Measurements from ENCODE around the gene LGALS3BP.
"Not testable (repeated sequence)": the region's sequence is repeated elsewhere in the genome, so short reads cannot be mapped to it uniquely, and the experiment has no call there.

The LGALS3BP gene

GRCh38 chr17:78979780-78980623, at the start of gene LGALS3BP:
TSS of gene LGALS3BP (minus strand) at chr17:78979923. CDS start at chr17:78977191, 2,732 bp downstream.
- no peak for DNase-seq (ENCODE audit: low read depth in 2 of 3, low spot score in 2 of 3)

- no peak for DNase-seq (ENCODE audit: low read depth in 2 of 3, low spot score in 2 of 3)
These were observed 49.0 kb upstream of the LGALS3BP start for GRCh38 chr17:79028496-79029326.

DNA sequence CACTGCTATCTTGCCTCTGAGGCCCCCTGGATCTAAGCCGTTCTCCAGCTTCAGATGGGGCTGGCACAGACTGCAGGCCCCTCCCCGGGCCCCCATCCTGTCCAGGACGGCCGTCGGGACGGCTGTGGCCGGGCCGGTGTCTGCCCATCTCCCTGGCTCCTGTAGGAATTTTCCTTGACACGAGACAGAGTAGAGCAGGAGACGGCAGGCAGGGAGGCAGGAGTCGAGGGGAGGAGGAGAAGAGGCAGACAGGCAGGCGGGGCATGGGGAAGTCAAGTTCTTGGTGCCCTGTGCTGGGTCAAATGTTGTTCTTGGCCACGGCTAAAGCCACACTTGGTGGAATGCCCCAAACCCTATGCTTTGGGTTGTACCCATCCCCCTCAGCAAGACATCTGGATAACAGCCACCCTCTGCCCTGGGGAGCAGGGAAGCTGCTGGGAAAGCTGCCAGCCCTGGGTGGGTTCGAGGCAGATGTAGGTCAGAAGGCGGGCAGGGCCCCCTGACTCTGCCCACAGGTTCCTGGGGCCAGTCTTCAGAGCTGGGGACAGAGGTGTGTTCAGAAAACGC, 48.3 kb upstream of the LGALS3BP start:
- no peak for DNase-seq (ENCODE audit: low read depth in 2 of 3, low spot score in 2 of 3)

DNA sequence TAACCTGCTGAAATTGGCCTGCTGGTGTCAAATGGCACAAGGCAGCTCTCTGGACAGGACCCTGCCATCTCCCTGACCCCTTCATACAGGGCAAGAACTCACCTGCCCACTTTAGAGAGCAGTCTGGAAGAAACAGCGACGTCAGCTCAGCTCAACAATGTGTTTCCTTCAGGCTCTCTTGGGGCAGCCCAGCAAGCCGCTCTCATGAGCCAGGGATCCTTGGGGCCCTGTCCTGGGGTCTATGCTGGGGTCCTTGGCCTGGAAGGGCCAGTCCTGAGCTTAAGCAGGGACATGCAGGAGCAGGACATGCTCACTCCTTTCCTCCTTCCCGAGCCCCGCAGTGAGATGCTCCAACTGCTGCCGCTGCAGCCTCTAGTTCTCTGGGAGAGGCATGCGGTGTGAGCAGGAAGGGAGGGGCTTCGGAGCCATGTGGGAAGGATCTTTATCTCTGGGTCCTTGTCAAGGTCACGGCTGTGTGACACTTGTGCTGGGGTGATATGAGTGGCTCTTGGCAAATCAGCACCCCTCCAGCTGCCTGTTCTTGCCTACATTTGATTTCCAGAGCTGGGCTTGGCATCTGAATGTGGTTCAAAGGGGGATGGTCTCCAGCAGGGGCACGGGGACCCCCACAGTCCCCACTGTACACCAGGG, 47.7 kb upstream of the LGALS3BP start:
- no peak for DNase-seq (ENCODE audit: low read depth in 2 of 3, low spot score in 2 of 3)

DNA sequence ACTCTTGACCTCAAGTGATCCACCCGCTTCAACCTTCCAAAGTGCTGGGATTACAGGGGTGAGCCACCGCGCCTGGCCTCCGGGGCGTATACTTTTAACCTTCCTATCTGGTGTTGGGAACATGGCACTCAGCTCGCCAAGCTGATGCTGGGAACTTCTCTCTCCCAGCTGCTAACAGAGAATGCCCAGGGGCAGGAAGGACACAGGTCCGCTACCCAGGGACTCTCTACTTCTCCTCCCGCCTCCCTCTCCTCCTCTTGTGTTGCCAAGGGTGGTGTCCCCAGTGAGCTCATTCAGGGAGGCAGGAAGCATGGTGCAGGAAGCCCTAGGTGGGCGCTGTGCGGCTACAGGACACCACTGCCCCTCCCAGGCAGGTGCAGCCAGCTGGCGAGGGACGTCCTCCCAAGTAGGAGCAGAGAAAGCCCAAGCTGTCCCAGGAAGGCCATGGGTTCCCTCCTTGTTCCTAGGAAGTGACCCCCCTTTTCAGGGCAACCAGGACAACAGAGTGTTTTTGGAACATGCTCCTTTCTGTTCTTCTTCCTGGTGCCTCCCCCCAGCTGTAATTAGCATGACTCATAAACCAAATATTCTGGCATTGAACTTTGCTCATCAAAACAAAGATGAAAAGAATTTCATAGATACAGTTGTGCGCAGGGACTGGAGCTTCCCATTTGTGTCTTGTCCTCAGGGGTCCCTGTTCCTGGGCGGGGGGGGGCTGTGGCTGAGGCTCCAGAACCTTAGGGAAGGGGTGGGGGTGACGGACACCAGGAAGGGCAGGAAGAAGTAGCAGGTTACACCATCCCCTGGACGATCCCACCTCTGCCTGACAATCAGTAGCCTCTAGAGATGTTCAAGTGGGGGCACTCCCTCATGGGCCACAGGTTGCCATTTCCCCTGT, 46.9 kb upstream of the LGALS3BP start:
- DNase-seq (ENCODE audit: low read depth in 2 of 3, low spot score in 2 of 3): no peak

- DNase-seq (ENCODE audit: low read depth in 2 of 3, low spot score in 2 of 3): no peak
These were observed 45.4 kb upstream of the LGALS3BP start for GRCh38 chr17:79024901-79025737.

DNA sequence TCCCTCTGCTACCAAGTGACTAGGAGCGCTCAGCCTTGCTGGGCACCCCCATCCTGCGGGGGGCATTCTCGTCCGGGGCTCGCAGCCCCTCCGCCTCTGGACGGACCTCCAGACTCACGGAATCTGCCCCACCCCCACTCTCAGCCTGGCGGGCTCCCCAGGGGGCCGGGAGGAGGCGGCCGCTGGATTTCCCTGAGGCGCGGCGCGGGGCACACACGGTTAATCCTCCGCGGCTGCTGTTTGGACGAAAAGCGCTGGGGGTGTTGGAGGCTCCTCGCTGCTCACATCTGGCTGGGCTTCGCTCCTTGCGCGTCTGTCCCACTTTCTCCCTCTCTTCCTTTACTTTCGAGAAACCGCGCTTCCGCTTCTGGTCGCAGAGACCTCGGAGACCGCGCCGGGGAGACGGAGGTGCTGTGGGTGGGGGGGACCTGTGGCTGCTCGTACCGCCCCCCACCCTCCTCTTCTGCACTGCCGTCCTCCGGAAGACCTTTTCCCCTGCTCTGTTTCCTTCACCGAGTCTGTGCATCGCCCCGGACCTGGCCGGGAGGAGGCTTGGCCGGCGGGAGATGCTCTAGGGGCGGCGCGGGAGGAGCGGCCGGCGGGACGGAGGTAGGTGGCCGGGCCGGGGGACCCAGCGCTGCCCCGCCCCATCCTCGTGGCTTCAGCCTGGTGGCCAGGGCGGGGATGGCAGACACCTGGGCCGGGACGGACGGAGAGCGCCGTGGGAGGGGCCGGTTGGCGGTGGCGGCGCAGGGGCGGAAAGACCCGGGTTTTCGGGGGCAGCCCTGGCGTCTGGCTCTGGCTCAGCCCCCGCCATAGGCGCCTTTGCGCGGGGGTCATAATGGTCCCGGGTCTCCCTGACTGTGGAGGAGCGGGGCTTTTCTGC, 44.4 kb upstream of the LGALS3BP start, which contains the start of gene C1QTNF1:
Gene C1QTNF1 (plus strand): TSS at position 284 of the 886 bp plus-strand sequence. CDS start 19,800 bp downstream, outside the sequence.
- no peak for DNase-seq (ENCODE audit: low read depth in 2 of 3, low spot score in 2 of 3)

DNA sequence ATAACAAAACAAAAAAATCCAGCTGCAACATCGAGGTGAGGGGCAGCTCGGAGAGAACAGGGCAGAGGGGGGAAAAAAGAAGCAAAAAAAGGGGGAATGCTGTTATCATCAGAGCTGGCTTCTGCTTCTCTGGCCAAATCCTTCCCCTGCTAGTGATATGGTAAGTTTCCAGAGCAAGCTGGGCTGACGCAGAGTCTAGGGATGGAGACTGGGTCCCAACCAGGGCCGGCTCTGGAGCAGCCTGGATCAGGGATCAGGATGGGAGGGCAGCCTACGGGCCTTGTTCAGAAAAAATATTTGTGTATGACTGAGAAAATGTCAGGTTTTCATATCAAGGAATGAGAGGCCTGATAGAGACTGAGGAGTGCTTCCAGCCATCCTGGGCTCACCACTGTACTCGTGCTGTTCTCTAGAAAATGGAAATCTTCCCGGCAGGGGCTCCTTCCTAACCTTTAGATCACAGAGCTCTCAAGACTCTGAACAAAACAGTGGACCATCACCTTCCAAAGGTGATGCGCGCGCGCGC, 43.5 kb upstream of the LGALS3BP start:
- no peak for DNase-seq (ENCODE audit: low read depth in 2 of 3, low spot score in 2 of 3)

- DNase-seq (ENCODE audit: low read depth in 2 of 3, low spot score in 2 of 3): no peak
These were observed 42.8 kb upstream of the LGALS3BP start for GRCh38 chr17:79022507-79022991.

- not testable (repeated sequence) for DNase-seq (ENCODE audit: low read depth in 2 of 3, low spot score in 2 of 3)
These were observed 42.2 kb upstream of the LGALS3BP start for GRCh38 chr17:79021929-79022328.

DNA sequence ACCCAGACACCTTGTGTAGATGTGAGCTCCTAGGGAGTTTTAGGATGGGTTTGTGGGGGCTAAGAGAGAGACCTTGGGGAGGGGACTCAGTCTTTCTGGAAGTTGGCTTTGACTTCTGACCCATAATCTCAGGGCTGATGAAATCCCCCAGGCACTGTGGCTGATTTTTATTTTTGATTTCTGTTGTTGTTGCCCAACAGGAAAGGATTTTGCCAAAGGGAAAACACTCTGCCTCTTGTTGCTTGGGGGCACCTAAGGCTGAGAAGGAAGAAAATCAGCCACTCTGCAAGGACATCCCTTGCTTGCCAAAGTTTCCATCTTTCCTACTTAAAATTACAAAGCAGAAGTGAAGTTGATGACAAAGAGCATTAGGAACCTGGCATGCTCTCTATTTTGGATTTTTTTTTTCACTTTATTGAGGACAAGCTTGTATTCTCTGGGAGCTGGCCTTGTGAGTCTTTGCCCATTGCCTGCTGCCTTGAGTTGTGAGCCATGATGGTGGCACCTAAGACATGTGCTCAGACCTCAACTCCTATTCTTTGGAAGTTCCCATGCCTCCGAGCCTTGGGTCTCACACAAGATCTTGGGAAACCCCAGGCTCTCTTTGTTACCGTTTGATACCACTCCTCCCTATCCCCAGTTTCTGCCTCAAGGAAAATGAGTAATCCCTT, 41.0 kb upstream of the LGALS3BP start:
- no peak for DNase-seq (ENCODE audit: low read depth in 2 of 3, low spot score in 2 of 3)

- DNase-seq (ENCODE audit: low read depth in 2 of 3, low spot score in 2 of 3): no peak
These were observed 40.2 kb upstream of the LGALS3BP start for GRCh38 chr17:79019632-79020584.

DNA sequence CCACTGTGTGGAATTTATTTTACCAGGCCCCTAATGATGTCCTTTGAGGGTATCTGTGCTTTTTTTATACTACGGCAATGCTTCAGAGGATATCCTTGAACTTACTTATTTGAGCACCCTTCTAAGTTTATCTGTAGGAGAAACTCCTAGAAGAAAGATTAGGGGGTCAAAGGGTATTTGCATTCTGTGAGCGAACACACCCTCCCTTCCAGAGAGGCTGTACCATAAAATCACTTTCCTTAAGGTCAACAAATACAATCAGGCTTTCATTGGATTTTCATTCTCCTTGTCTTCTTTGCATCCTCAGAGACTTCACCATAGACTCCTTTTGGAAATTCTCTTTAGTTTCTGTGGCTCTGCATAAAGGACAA, 39.5 kb upstream of the LGALS3BP start:
- DNase-seq (ENCODE audit: low read depth in 2 of 3, low spot score in 2 of 3): no peak

DNA sequence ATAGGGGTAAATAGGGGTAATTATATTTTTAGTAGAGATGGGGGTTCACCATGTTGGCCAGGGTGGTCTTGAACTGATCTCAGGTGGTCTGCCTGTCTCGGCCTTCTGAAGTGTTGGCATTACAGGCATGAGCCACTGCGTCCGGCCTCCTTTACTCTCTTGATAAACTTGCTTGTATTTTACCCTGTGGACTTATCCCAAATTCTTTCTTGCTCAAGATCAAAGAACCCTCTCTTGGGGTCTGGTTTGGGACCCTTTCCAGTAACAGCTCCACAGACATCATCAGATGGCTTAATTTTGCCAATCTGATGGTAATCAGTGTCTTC, 38.6 kb upstream of the LGALS3BP start:
- DNase-seq (ENCODE audit: low read depth in 2 of 3, low spot score in 2 of 3): no peak

DNA sequence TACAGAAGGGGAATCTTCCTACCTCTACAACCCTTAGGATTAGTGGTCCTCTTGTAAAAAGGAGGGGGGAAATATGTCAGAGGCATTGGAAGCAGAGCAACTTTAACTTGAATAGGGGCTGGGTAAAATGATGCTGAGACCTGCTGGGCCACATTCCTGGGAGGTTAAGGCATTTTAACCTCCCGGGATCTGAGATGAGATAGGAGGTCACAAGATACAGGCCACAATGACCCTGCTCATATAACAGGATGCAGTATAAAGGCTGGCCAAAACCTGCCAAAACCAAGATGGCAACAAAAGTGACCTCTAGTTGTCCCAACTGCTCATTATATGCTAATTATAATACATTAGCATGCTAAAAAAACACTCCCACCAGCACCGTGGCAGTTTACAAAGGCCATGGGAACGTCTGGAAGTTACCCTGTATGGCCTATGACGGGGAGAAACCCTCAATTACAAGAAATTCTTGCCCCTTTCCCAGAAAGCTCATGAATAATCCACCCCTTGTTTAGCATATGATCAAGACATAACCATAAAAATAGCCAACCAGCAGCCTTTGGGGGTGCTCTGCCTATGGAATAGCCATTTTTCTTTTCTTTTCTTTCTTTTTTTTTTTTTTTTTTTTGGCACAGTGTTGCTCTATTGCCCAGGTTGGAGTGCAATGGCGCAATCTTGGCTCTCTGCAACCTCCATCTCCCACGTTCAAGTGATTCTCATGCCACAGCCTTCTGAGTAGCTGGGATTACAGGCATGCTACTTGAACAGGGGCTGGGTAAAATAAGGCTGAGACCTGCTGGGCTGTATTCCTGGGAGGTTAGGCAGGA, 38.0 kb upstream of the LGALS3BP start:
- DNase-seq (ENCODE audit: low read depth in 2 of 3, low spot score in 2 of 3): no peak

All from activated CD8-positive, alpha-beta memory T cell treated with anti-CD3 and anti-CD28 coated beads for 48 hours (primary cell).